GM12892 (cell line): ENCODE measurements around the gene WHAMM.

Source experiments
- POLR2A ChIP-seq: IDR thresholded peaks from 2 replicates; pipeline ENCODE4 v1.6.1; 2011; ENCODE audit warnings: low read depth, low read length, control low read depth
- POLR2AphosphoS5 ChIP-seq: IDR thresholded peaks from 2 replicates; pipeline ENCODE4 v1.6.1; 2011; ENCODE audit warnings: low read depth, low read length, control low read depth
- TAF1 ChIP-seq: IDR thresholded peaks from 2 replicates; pipeline ENCODE4 v1.6.1; 2011; ENCODE audit warnings: low read depth, mild to moderate bottlenecking, control low read depth, low read length, borderline replicate concordance

DNA sequence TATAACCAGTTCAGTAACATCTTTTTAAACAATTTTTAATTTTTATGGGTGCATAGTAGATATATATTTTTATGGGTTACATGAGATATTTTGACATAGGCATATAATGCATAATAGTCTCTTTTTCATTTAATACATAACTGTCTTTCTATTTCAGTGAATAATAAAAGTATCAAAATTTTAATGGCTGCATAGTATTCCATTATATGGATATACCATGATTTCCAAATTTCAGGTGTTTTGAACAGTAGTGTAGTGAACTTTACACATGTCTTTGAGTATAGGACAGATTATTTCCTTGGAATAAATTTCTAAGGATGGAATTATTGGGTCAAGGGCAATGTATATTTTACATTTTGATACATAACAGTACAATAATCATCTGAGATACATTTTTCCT, 10.7 kb downstream of the WHAMM start:
- no peak for TF ChIP-seq POLR2A
- no peak for TF ChIP-seq POLR2AphosphoS5
- TF ChIP-seq TAF1 = no peak
